Neuronal stem cell (in vitro differentiated cells): ENCODE data around the gene SMIM36.
"Not testable (repeated sequence)": the region's sequence is repeated elsewhere in the genome, so short reads cannot be mapped to it uniquely, and the experiment has no call there.

Experiments
- DNase-seq: peaks from one replicate; pipeline ENCODE4 v3.0.0-alpha.2; 2013; ENCODE audit warnings: low spot score
- H2AFZ ChIP-seq: one replicate; pipeline ENCODE4 v1.6.1; 2013; ENCODE audit warnings: mild to moderate bottlenecking, low read length, inconsistent platforms
- H2AK5ac ChIP-seq: 2 replicates; pipeline ENCODE4 v1.6.1; 2013; ENCODE audit warnings: low read depth, mild to moderate bottlenecking, inconsistent platforms, low read length, moderate library complexity, mixed read lengths
- H2BK120ac ChIP-seq: 2 replicates; pipeline ENCODE4 v1.6.1; 2013; ENCODE audit warnings: low read depth, mild to moderate bottlenecking, inconsistent platforms, low read length, moderate library complexity, mixed read lengths
- H2BK12ac ChIP-seq: one replicate; pipeline ENCODE4 v1.6.1; 2013; ENCODE audit warnings: low read length, inconsistent platforms
- H2BK15ac ChIP-seq: 2 replicates; pipeline ENCODE4 v1.6.1; 2013; ENCODE audit warnings: mild to moderate bottlenecking, low read length, inconsistent platforms, mixed read lengths
- H2BK5ac ChIP-seq: one replicate; pipeline ENCODE4 v1.6.1; 2013; ENCODE audit warnings: inconsistent platforms, mild to moderate bottlenecking, low read length, moderate library complexity
- H3K14ac ChIP-seq: one replicate; pipeline ENCODE4 v1.6.1; 2013; ENCODE audit warnings: low read length, inconsistent platforms
- H3K18ac ChIP-seq: 2 replicates; pipeline ENCODE4 v1.6.1; 2013; ENCODE audit warnings: low read length, inconsistent platforms
- H3K23ac ChIP-seq: 2 replicates; pipeline ENCODE4 v1.6.1; 2013; ENCODE audit warnings: low read depth, mild to moderate bottlenecking, mixed read lengths, low read length, inconsistent platforms; ENCODE audit not compliant: poor library complexity
- H3K27ac ChIP-seq: replicated peaks from 3 replicates; pipeline ENCODE4 v1.5.1; 2013; ENCODE audit warnings: low read length, inconsistent platforms
- H3K27me3 ChIP-seq, 3 experiments: 2 replicates each; pipeline ENCODE4 v1.6.1; 2013; ENCODE audit warnings: low read length in 3 of 3, mild to moderate bottlenecking in 2 of 3, inconsistent platforms in 1 of 3, low read depth in 1 of 3, mixed read lengths in 1 of 3, moderate library complexity in 1 of 3; ENCODE audit not compliant: control insufficient read depth in 3 of 3, insufficient read depth in 3 of 3
- H3K36me3 ChIP-seq, 2 donors: replicated peaks in 1 of 2; 2 replicates each; pipeline ENCODE4 v1.6.1; 2013; ENCODE audit warnings: low read length in 2 of 2; ENCODE audit not compliant: control insufficient read depth in 2 of 2, insufficient read depth in 2 of 2
- H3K4ac ChIP-seq: 2 replicates; pipeline ENCODE4 v1.6.1; 2013; ENCODE audit warnings: inconsistent platforms, mild to moderate bottlenecking, low read length, moderate library complexity
- H3K4me1 ChIP-seq, 2 donors: 1 replicate in 1 of 2; 2 replicates in 1 of 2; pipeline ENCODE4 v1.6.1; 2013; ENCODE audit warnings: low read length in 2 of 2, low read depth in 1 of 2; ENCODE audit not compliant: control insufficient read depth in 2 of 2, insufficient read depth in 1 of 2
- H3K4me2 ChIP-seq: one replicate; pipeline ENCODE4 v1.6.1; 2013; ENCODE audit warnings: mild to moderate bottlenecking, low read length, inconsistent platforms; ENCODE audit not compliant: insufficient read depth, poor library complexity, severe bottlenecking
- H3K4me3 ChIP-seq, 2 donors: 2 replicates each; pipeline ENCODE4 v1.5.1; 2013; ENCODE audit warnings: low read length in 2 of 2, mild to moderate bottlenecking in 2 of 2, inconsistent platforms in 1 of 2, moderate library complexity in 1 of 2
- H3K79me1 ChIP-seq: one replicate; pipeline ENCODE4 v1.6.1; 2013; ENCODE audit warnings: low read depth, mild to moderate bottlenecking, inconsistent platforms, low read length, moderate library complexity
- H3K9ac ChIP-seq: one replicate; pipeline ENCODE4 v1.6.1; 2013; ENCODE audit warnings: mild to moderate bottlenecking, low read depth, low read length, inconsistent platforms; ENCODE audit not compliant: poor library complexity
- H3K9me3 ChIP-seq, 2 donors: replicated peaks in 1 of 2; 2 replicates each; pipeline versions ENCODE3 to v1.6.1; 2013; ENCODE audit warnings: low read length in 2 of 2, mild to moderate bottlenecking in 2 of 2, inconsistent platforms in 1 of 2, low read depth in 1 of 2, mixed read lengths in 1 of 2, moderate library complexity in 1 of 2; ENCODE audit not compliant: control insufficient read depth in 2 of 2, insufficient read depth in 1 of 2
- H4K8ac ChIP-seq: one replicate; pipeline ENCODE4 v1.6.1; 2013; ENCODE audit warnings: low read depth, mild to moderate bottlenecking, inconsistent platforms, low read length, moderate library complexity
- H4K91ac ChIP-seq: one replicate; pipeline ENCODE4 v1.6.1; 2013; ENCODE audit warnings: low read length, low read depth, mild to moderate bottlenecking, inconsistent platforms; ENCODE audit not compliant: poor library complexity
- WGBS, 2 donors: extraction: QIAGEN DNeasy Blood & Tissue Kit; methylation state at CpG; one replicate each; pipeline ENCODE4 v1.1.7; 2013; ENCODE audit warnings: missing lambda C conversion rate in 2 of 2, mixed read lengths in 1 of 2; ENCODE audit not compliant: insufficient read length in 2 of 2, insufficient replicate concordance in 1 of 2; ENCODE audit errors: extremely low coverage in 2 of 2; 5-methylcytosine and 5-hydroxymethylcytosine counted together

Gene SMIM36

DNA sequence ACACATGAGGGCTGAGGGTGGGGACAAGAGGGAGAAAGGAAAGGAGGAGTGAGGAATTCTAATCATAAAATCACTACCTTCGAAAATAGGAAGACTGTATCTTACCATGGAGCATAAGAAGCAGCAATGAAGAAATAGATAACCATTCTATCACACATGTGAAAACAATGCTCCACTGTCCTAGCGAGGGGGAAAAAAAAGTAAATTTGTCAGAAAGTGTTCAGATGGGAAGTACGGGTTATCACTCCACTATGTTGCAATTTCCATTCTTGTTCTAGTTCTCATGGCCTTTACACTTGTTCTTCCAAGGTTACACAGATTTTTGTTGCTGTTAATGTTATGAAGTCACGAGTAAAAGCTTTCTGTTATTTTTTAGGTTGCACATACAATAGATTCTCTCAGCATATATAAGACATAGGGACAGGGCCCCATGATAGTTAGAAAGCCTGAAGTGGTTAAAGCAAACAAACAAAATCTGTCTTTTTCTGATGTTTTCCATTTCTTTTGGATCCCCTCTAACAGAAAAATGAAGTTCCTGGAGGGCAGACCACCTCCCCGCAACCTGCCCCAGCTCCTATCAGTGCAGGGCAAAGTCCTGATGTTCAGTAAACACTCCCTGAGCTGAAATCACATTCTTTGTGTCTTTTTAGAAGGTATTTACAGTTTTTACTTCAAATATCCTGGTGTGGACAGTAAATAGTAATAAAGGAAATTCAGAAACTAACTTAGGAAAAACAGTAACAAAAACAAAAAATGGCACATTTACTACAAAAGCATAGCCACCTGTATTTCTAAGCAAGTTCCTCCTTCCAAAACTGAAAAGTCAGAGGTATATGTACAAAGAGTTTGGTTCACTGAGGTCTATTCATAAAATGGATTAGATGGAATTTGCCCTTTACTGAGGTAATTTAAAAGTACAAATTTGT, 103.3 kb downstream of the SMIM36 start:
- no peak overlapping the region for H3K9ac ChIP-seq
- WGBS, 2 donors = no CpG with 5 or more reads among the region's 5 CpGs
- H3K79me1 ChIP-seq = no peaks in the 10 kb centered on the region
- H3K27ac ChIP-seq = no peak overlapping the region
- no peaks in the 10 kb centered on the region for H3K4me1 ChIP-seq
- no peak overlapping the region for H2AK5ac ChIP-seq
- H2BK15ac ChIP-seq = no peak overlapping the region
- no peak overlapping the region for H3K18ac ChIP-seq
- no peak overlapping the region for H3K4me3 ChIP-seq
- no peak overlapping the region for H3K23ac ChIP-seq
- H2AFZ ChIP-seq = no peak overlapping the region
- no peak overlapping the region for H4K91ac ChIP-seq
- no peak for DNase-seq
- H3K36me3 ChIP-seq = peaks cover 29 to 96% of the 10 kb centered on the region in 2 donors
- no peak overlapping the region for H2BK120ac ChIP-seq
- no peaks in the 10 kb centered on the region for H3K9me3 ChIP-seq
- no peak overlapping the region for H4K8ac ChIP-seq
- H3K4ac ChIP-seq = no peak overlapping the region
- no peaks in the 10 kb centered on the region for H3K27me3 ChIP-seq
- H3K4me2 ChIP-seq = no peak overlapping the region
- H3K14ac ChIP-seq = no peak overlapping the region
- H2BK12ac ChIP-seq = no peak overlapping the region
- H2BK5ac ChIP-seq = no peak overlapping the region

DNA sequence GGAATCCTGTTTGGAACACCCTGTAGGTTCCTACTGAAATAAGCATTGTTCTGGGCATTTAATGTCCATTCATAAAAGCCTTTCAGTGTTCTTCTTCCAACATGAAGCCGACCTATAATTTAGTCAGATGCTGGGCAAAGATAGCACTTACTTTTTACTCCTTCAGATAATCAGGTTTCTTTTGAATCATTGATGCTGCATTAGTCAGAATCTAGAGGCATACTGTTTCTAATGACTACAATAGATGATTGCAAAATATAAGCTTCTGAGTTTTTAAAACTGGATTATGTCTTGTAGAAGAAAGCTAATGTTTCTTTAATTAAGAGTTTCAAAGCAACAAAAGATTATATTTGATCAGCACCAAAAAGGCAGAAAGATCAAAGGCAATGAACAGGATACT, 105.7 kb downstream of the SMIM36 start:
- H3K14ac ChIP-seq = no peak overlapping the region
- H3K79me1 ChIP-seq = no peaks in the 10 kb centered on the region
- no peak overlapping the region for H2BK120ac ChIP-seq
- peaks cover 21 to 95% of the 10 kb centered on the region in 2 donors for H3K36me3 ChIP-seq
- H3K4ac ChIP-seq = no peak overlapping the region
- H2BK5ac ChIP-seq = no peak overlapping the region
- H3K4me3 ChIP-seq = no peak overlapping the region
- no peak for DNase-seq
- no peaks in the 10 kb centered on the region for H3K4me1 ChIP-seq
- H2BK15ac ChIP-seq = no peak overlapping the region
- no peak overlapping the region for H3K4me2 ChIP-seq
- H3K23ac ChIP-seq = no peak overlapping the region
- H4K91ac ChIP-seq = no peak overlapping the region
- H3K27ac ChIP-seq = no peak overlapping the region
- H3K18ac ChIP-seq = no peak overlapping the region
- no peaks in the 10 kb centered on the region for H3K9me3 ChIP-seq
- WGBS, 2 donors = no CpG with 5 or more reads among the region's 1 CpG
- H2AK5ac ChIP-seq = no peak overlapping the region
- H3K9ac ChIP-seq = no peak overlapping the region
- H3K27me3 ChIP-seq = no peaks in the 10 kb centered on the region
- no peak overlapping the region for H2BK12ac ChIP-seq
- no peak overlapping the region for H4K8ac ChIP-seq
- no peak overlapping the region for H2AFZ ChIP-seq

- not testable (repeated sequence) for H3K9ac ChIP-seq, H3K4me2 ChIP-seq, H2BK12ac ChIP-seq, H2BK120ac ChIP-seq, H3K14ac ChIP-seq, H2AK5ac ChIP-seq, H3K4me1 ChIP-seq, H3K4me3 ChIP-seq, H3K27me3 ChIP-seq, DNase-seq, H4K91ac ChIP-seq, H3K27ac ChIP-seq, H3K9me3 ChIP-seq, H3K4ac ChIP-seq, H3K23ac ChIP-seq, H4K8ac ChIP-seq, H2AFZ ChIP-seq, H2BK15ac ChIP-seq, H3K18ac ChIP-seq, H3K79me1 ChIP-seq, H2BK5ac ChIP-seq
- H3K36me3 ChIP-seq = peaks cover 18 to 95% of the 10 kb centered on the region in 2 donors
- no CpG with 5 or more reads among the region's 5 CpGs for WGBS, 2 donors
These were observed 107.1 kb downstream of the SMIM36 start for GRCh38 chr17:55404197-55404596.

DNA sequence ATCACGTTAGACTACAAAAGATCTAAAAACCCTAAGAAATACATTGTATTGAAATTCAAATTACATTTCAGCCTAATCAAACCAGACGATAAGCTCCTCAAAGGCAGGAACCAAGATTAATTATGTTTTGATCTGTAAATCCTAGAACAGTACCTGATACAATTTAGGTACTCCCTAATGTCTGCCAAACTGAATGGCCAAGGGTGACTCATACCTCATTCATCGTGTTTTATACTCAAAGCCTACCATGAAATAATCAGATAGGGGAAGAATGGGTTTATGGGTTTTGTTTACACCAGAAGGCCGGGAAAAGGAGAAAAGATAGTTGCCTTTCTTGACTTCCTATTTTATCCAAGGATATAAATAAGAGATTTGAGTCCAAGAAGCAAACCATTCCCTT, 108.9 kb downstream of the SMIM36 start:
- no peak overlapping the region for H3K4me3 ChIP-seq
- WGBS, 2 donors = no CpG with 5 or more reads among the region's 4 CpGs
- no peak overlapping the region for H2BK15ac ChIP-seq
- H2BK12ac ChIP-seq = no peak overlapping the region
- H3K9ac ChIP-seq = no peak overlapping the region
- no peak overlapping the region for H2AK5ac ChIP-seq
- no peak overlapping the region for H2BK120ac ChIP-seq
- H3K27ac ChIP-seq = no peak overlapping the region
- no peaks in the 10 kb centered on the region for H3K9me3 ChIP-seq
- no peak overlapping the region for H4K91ac ChIP-seq
- H4K8ac ChIP-seq = no peak overlapping the region
- H3K23ac ChIP-seq = no peak overlapping the region
- no peak overlapping the region for H2AFZ ChIP-seq
- no peaks in the 10 kb centered on the region for H3K4me1 ChIP-seq
- DNase-seq = no peak
- no peaks in the 10 kb centered on the region for H3K79me1 ChIP-seq
- H3K18ac ChIP-seq = no peak overlapping the region
- no peaks in the 10 kb centered on the region for H3K27me3 ChIP-seq
- H3K4me2 ChIP-seq = no peak overlapping the region
- no peak overlapping the region for H2BK5ac ChIP-seq
- no peak overlapping the region for H3K14ac ChIP-seq
- peaks cover 13 to 95% of the 10 kb centered on the region in 2 donors for H3K36me3 ChIP-seq
- no peak overlapping the region for H3K4ac ChIP-seq
